T-helper 2 cell treated with Interferon-gamma antibody and Interleukin-4, amounts not matched to agents 5 μg/mL and 100 μg/mL, for 36 hours (primary cell): ENCODE measurements around the gene SECTM1.
"Not testable (repeated sequence)": the region's sequence is repeated elsewhere in the genome, so short reads cannot be mapped to it uniquely, and the experiment has no call there.

Experiments used
- DNase-seq: peaks from one replicate; pipeline ENCODE4 v3.0.0; 2021; ENCODE audit warnings: low spot score
- H3K27ac Mint-ChIP-seq: one replicate; pipeline ENCODE4 v1.8.0; 2021; ENCODE audit warnings: mild to moderate bottlenecking, mixed read lengths
- H3K27me3 Mint-ChIP-seq: one replicate; pipeline ENCODE4 v1.8.0; 2021; ENCODE audit warnings: low read depth, mixed read lengths
- H3K36me3 Mint-ChIP-seq: one replicate; pipeline ENCODE4 v1.8.0; 2021; ENCODE audit warnings: low read depth, mixed read lengths
- H3K4me1 Mint-ChIP-seq: one replicate; pipeline ENCODE4 v1.8.0; 2021; ENCODE audit warnings: low read depth, mixed read lengths
- H3K4me3 Mint-ChIP-seq: one replicate; pipeline ENCODE4 v1.8.0; 2022; ENCODE audit warnings: mild to moderate bottlenecking, moderate library complexity, mixed read lengths
- H3K9me3 Mint-ChIP-seq: one replicate; pipeline ENCODE4 v1.8.0; 2021; ENCODE audit warnings: mixed read lengths

The SECTM1 gene

GRCh38 chr17:82357394-82357793, 23.8 kb upstream of the SECTM1 start:
- H3K36me3 Mint-ChIP-seq, result no peaks in the 10 kb centered on the region
- peaks cover 11% of the 10 kb centered on the region for H3K27me3 Mint-ChIP-seq
- H3K4me1 Mint-ChIP-seq, result peaks cover 6% of the 10 kb centered on the region
- H3K4me3 Mint-ChIP-seq, result no peak overlapping the region
- DNase-seq, result no peak
- H3K27ac Mint-ChIP-seq, result no peak overlapping the region
- H3K9me3 Mint-ChIP-seq, result no peaks in the 10 kb centered on the region

DNA sequence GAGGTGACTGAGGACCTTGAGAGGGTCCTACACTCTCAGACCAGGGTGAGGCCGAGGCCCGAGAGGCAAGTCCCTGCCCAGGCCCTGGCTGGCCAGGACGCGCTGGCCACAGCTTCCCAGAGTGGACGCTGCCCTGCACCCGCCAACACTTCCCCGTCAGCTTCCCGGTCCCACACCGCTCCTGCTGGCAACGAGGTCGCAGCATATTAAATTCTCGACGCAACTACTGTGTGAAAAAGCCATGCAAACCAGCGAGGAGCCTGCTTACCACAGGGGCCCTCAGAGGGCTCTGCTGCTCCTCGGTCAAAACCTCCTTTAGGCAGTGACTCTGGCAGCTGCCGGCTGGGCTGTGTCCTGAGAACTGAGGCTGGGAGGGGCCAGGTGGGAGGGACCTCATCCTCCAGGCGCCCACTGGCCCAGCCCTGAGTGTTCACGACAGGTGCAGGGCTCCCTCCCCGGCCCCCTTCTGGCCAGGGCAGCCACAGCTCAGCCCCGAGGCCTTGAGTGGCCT, 23.3 kb upstream of the SECTM1 start:
- no peaks in the 10 kb centered on the region for H3K9me3 Mint-ChIP-seq
- peaks cover 11% of the 10 kb centered on the region for H3K27me3 Mint-ChIP-seq
- peaks cover 6% of the 10 kb centered on the region for H3K4me1 Mint-ChIP-seq
- no peak overlapping the region for H3K27ac Mint-ChIP-seq
- DNase-seq, result no peak
- H3K4me3 Mint-ChIP-seq, result no peak overlapping the region
- H3K36me3 Mint-ChIP-seq, result no peaks in the 10 kb centered on the region

DNA sequence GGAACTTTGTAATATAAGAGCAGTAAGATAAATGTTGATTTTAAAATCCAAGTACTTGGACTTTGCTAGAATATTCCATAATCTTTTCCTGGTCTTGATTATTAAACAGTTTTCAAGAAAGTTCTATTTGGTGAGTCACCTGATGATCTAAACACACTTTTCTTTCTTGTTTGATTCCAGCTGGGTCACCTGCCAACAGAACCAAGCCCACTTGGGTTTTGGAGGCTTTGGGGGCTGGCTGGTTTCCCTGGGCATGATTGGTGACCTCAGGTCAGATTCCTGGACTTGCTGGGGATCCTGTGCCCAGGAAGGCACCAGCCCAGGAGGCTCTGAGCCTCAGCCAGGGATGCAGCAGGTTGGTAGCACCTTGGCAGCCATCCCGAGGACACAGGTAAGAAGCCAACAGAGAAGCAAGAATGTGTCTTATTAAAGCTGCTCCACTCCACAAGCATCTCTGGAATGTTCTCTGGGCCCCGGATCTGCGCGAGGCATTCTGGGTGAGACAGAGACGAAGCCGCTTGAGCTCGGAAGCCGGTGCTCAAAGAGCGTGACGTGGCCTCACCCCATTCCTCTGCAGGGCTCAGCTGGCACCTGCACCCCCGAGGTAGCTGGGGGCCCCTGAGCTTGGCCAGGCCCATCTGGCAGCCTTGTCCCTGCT, 22.3 kb upstream of the SECTM1 start:
- DNase-seq, result no peak
- no peaks in the 10 kb centered on the region for H3K36me3 Mint-ChIP-seq

GRCh38 chr17:82354804-82355308, 21.3 kb upstream of the SECTM1 start:
- Mint-ChIP-seq H3K9me3 (no peaks in the 10 kb centered on the region), H3K27ac (no peak overlapping the region), H3K4me1 (peaks cover 6% of the 10 kb centered on the region), H3K4me3 (no peak overlapping the region), H3K36me3 (no peaks in the 10 kb centered on the region), H3K27me3 (peaks cover 11% of the 10 kb centered on the region)
- no peak for DNase-seq

More for the DNA sequence above, 22.3 kb upstream of the SECTM1 start:
- H3K9me3 Mint-ChIP-seq, result no peaks in the 10 kb centered on the region
- no peak overlapping the region for H3K27ac Mint-ChIP-seq
- H3K27me3 Mint-ChIP-seq, result peaks cover 11% of the 10 kb centered on the region
- no peak overlapping the region for H3K4me3 Mint-ChIP-seq
- H3K4me1 Mint-ChIP-seq, result peaks cover 6% of the 10 kb centered on the region

DNA sequence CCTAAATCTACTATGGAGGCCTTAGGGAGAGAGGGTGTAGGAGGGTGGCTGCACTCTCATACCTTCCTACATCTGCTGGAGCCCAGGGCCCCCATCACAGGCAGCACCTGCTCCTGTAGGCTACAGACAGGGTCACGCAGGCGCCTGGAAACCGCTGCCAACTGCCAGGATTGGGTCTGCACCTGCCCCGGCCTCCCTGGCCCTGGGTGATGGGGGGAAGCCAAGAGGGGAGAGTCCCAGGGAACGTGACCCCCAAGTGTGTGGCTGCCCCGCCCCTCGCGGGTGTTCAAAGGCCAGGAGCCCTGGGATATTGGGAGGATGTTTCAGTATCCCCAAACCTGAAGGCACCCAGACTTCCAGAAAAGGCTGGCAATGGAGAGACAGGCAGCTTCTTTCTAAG, 19.9 kb upstream of the SECTM1 start:
- Mint-ChIP-seq H3K4me1 (peaks cover 3% of the 10 kb centered on the region), H3K36me3 (no peaks in the 10 kb centered on the region), H3K4me3 (no peak overlapping the region), H3K9me3 (no peaks in the 10 kb centered on the region), H3K27me3 (peaks cover 14% of the 10 kb centered on the region), H3K27ac (no peak overlapping the region)
- DNase-seq, result no peak

GRCh38 chr17:82351713-82352488, 18.3 kb upstream of the SECTM1 start:
- Mint-ChIP-seq H3K36me3 (no peaks in the 10 kb centered on the region), H3K4me1 (no peaks in the 10 kb centered on the region), H3K27ac (no peak overlapping the region), H3K4me3 (no peak overlapping the region), H3K9me3 (no peaks in the 10 kb centered on the region), H3K27me3 (peaks cover 12% of the 10 kb centered on the region)
- peak; percentile 75 for DNase-seq

GRCh38 chr17:82351254-82351712, 17.7 kb upstream of the SECTM1 start:
- Mint-ChIP-seq H3K36me3 (no peaks in the 10 kb centered on the region), H3K9me3 (no peaks in the 10 kb centered on the region), H3K4me3 (no peak overlapping the region), H3K27me3 (peaks cover 18% of the 10 kb centered on the region), H3K27ac (no peak overlapping the region), H3K4me1 (peaks cover 6% of the 10 kb centered on the region)
- no peak for DNase-seq

- Mint-ChIP-seq H3K9me3 (no peaks in the 10 kb centered on the region), H3K4me3 (no peak overlapping the region), H3K27ac (no peak overlapping the region), H3K36me3 (no peaks in the 10 kb centered on the region), H3K4me1 (peaks cover 7% of the 10 kb centered on the region), H3K27me3 (peaks cover 17% of the 10 kb centered on the region)
- peak; percentile 44 for DNase-seq
Measured at GRCh38 chr17:82350182-82351030, 16.8 kb upstream of the SECTM1 start.

DNA sequence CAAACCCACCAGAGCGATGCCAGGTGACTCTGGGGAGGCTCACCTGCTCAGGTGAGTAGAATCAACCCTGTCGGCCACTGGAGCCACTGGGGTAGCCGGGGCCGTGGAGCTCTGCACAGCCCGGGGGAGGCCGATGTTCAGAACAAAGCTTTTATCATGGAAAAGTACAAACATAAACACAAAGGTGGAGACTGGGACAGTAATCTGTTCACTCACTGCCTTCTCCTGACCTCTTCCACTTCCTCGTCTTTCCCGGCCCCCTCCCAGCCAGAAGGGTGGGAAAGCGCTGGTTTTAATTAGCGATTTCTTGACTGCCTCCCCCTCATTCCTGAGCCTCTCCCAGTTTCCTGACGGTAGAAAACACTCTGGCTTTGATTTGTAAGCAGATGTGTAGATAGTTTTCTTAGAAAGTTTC, 15.7 kb upstream of the SECTM1 start:
- Mint-ChIP-seq H3K4me3 (no peak overlapping the region), H3K4me1 (peaks cover 7% of the 10 kb centered on the region), H3K27me3 (peaks cover 13% of the 10 kb centered on the region), H3K27ac (no peak overlapping the region), H3K9me3 (no peaks in the 10 kb centered on the region), H3K36me3 (no peaks in the 10 kb centered on the region)
- DNase-seq, result no peak

DNA sequence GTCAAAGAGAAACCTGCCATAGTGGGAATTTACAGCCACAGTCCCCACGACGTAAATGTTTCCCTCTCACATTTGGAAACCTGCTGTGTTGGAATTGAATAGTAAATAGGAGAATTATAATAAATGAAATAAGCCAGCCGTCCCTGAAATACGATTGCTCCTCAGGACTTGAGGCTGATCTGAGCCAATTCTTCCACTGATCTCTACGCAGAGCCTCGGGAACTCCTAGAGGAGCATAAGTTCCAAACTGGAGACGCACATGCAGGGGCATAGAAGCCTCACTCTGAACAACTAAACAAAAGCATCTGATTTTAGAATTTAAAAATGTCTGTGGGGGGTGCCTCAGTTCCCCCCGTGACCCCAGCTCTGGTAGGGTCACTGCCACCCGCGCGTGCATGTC, 15.3 kb upstream of the SECTM1 start:
- Mint-ChIP-seq H3K27me3 (peaks cover 13% of the 10 kb centered on the region), H3K27ac (no peak overlapping the region)
- DNase-seq, result no peak

DNA sequence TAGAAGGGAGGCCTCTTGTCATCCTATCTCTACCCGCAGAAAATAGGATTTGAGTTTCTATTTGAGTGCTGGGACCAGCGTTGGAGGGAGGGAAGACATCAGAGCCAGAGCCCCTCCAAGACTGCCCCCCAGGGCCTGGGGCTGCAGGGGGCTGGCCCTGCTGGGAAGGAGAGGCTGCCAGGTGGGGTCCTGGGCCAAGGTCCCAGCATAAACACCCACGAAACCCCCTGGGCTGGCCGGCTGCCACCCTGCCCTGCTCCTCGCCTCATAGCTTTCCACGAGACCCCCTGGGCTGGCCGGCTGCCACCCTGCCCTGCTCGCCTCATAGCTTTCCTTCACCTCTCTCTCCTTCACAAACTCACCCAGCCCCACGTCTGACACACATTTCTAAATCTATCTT, 14.9 kb upstream of the SECTM1 start:
- no peaks in the 10 kb centered on the region for H3K9me3 Mint-ChIP-seq
- peaks cover 13% of the 10 kb centered on the region for H3K27me3 Mint-ChIP-seq
- peaks cover 7% of the 10 kb centered on the region for H3K4me1 Mint-ChIP-seq
- no peaks in the 10 kb centered on the region for H3K36me3 Mint-ChIP-seq
- H3K27ac Mint-ChIP-seq, result no peak overlapping the region
- H3K4me3 Mint-ChIP-seq, result no peak overlapping the region
- DNase-seq, result no peak

More for the DNA sequence above, 15.3 kb upstream of the SECTM1 start:
- peaks cover 7% of the 10 kb centered on the region for H3K4me1 Mint-ChIP-seq
- no peaks in the 10 kb centered on the region for H3K36me3 Mint-ChIP-seq
- no peaks in the 10 kb centered on the region for H3K9me3 Mint-ChIP-seq
- H3K4me3 Mint-ChIP-seq, result no peak overlapping the region

DNA sequence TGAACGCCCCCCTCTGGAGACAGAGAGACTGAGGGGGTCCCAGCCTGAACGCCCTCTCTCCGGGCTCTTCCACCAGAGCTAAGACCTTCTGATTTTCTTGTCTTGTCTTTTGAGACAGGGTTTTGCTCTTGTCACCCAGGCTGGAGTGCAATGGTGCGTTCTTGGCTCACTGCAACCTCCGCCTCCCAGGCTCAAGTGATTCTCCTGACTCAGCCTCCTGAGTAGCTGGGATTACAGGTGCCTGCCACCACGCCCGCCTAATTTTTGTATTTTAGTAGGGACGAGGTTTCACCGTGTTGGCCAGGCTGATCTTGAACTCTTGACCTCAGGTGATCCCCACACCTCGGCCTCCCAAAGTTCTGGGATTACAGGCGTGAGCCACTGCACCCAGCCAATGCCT, 14.4 kb upstream of the SECTM1 start:
- not testable (repeated sequence) for H3K4me1 Mint-ChIP-seq, H3K4me3 Mint-ChIP-seq, H3K9me3 Mint-ChIP-seq, H3K27ac Mint-ChIP-seq, DNase-seq, H3K36me3 Mint-ChIP-seq
- peaks cover 15% of the 10 kb centered on the region for H3K27me3 Mint-ChIP-seq

- H3K27me3 Mint-ChIP-seq, result peaks cover 16% of the 10 kb centered on the region
- H3K27ac Mint-ChIP-seq, result no peak overlapping the region
- H3K4me1 Mint-ChIP-seq, result peaks cover 7% of the 10 kb centered on the region
- no peak for DNase-seq
- no peak overlapping the region for H3K4me3 Mint-ChIP-seq
- no peaks in the 10 kb centered on the region for H3K36me3 Mint-ChIP-seq
- no peaks in the 10 kb centered on the region for H3K9me3 Mint-ChIP-seq
Measured at GRCh38 chr17:82346342-82347300, 13.1 kb upstream of the SECTM1 start.
